Measurements from ENCODE around the gene LDLRAP1. TPM values are rescaled to one million over a fixed set of nuclear protein-coding genes. Genes with fewer than 3 reads are reported as not detected.

LDLRAP1 gene
- total and polyA plus RNA-seq, 2 donors (not counting 1 experiment from before 2014, with no cell fraction given) = 22.7 to 24.3 TPM

- CTCF ChIA-PET = no interaction called here
- Histone ChIP-seq H3K27ac (ENCODE audit: low read length in 2 of 2) (no peak overlapping the region), H2AFZ (ENCODE audit: insufficient read depth, low read depth, low read length, poor library complexity, severe bottlenecking) (no peak overlapping the region), H3K4me1 (ENCODE audit: control insufficient read depth in 2 of 2, insufficient read depth in 2 of 2, low read length in 2 of 2) (no peaks in the 10 kb centered on the region), H3K9ac (ENCODE audit: low read length) (no peak overlapping the region), H4K20me1 (ENCODE audit: control insufficient read depth, insufficient read depth, low read length, poor library complexity, severe bottlenecking) (no peaks in the 10 kb centered on the region), H3K27me3 (replicated peaks in 1 of 4; ENCODE audit: control extremely low read depth in 1 of 4, control insufficient read depth in 3 of 4, insufficient read depth in 4 of 4, low read length in 3 of 4) (no peaks in the 10 kb centered on the region), H3K9me3 (ENCODE audit: control extremely low read depth in 1 of 3, control insufficient read depth in 2 of 3, insufficient read depth in 1 of 3, low read length in 2 of 3) (no peaks in the 10 kb centered on the region), H3K36me3 (replicated peaks in 1 of 2; ENCODE audit: control extremely low read depth in 1 of 2, control insufficient read depth in 1 of 2, extremely low read depth in 1 of 2, insufficient read depth in 2 of 2, low read length in 1 of 2) (peaks cover 21 to 67% of the 10 kb centered on the region in 2 experiments), H3K4me2 (replicated peaks; ENCODE audit: low read depth, low read length, poor library complexity, severe bottlenecking) (no peak overlapping the region), H3K79me2 (ENCODE audit: control insufficient read depth, insufficient read depth, low read length) (no peaks in the 10 kb centered on the region), H3K4me3 (ENCODE audit: control extremely low read depth in 1 of 5, extremely low read depth in 1 of 5, insufficient read depth in 1 of 5, low read depth in 2 of 5, low read length in 4 of 5) (no peak overlapping the region)
- Mint-ChIP-seq H3K4me1 (no peaks in the 10 kb centered on the region), H3K27me3 (no peaks in the 10 kb centered on the region), H3K9me3 (ENCODE audit: insufficient read depth) (no peaks in the 10 kb centered on the region), H3K27ac (no peak overlapping the region), H3K4me3 (no peak overlapping the region)
- intact Hi-C loops (cut with micrococcal nuclease) = no loop called here
- ATAC-seq (ENCODE audit: low read depth) (no peak), DNase-seq (no peak)
- TF ChIP-seq CTCF (IDR thresholded peaks at IDR 0.05) (no peak), EZH2 (IDR thresholded peaks at IDR 0.05; ENCODE audit: borderline replicate concordance, insufficient read depth, low read depth, low read length, poor library complexity, severe bottlenecking) (no peak)
- 89% methylated on average over 3 of the region's 3 CpGs for WGBS (ENCODE audit: insufficient coverage)
- POLR2A ChIA-PET = no interaction called here
Observed at GRCh38 chr1:25494952-25495351, 48.5 kb upstream of the LDLRAP1 start.

GRCh38 chr1:25500694-25501093 is 42.7 kb upstream of the LDLRAP1 start:
- Histone ChIP-seq H3K4me2 (replicated peaks; ENCODE audit: low read depth, low read length, poor library complexity, severe bottlenecking) (no peak overlapping the region), H3K36me3 (replicated peaks in 1 of 2; ENCODE audit: control extremely low read depth in 1 of 2, control insufficient read depth in 1 of 2, extremely low read depth in 1 of 2, insufficient read depth in 2 of 2, low read length in 1 of 2) (peaks cover 13 to 28% of the 10 kb centered on the region in 2 experiments), H3K27ac (ENCODE audit: low read length in 2 of 2) (no peak overlapping the region), H3K9ac (ENCODE audit: low read length) (no peak overlapping the region), H3K9me3 (ENCODE audit: control extremely low read depth in 1 of 3, control insufficient read depth in 2 of 3, insufficient read depth in 1 of 3, low read length in 2 of 3) (no peaks in the 10 kb centered on the region), H4K20me1 (ENCODE audit: control insufficient read depth, insufficient read depth, low read length, poor library complexity, severe bottlenecking) (no peaks in the 10 kb centered on the region), H3K79me2 (ENCODE audit: control insufficient read depth, insufficient read depth, low read length) (no peaks in the 10 kb centered on the region), H3K4me3 (ENCODE audit: control extremely low read depth in 1 of 5, extremely low read depth in 1 of 5, insufficient read depth in 1 of 5, low read depth in 2 of 5, low read length in 4 of 5) (no peak overlapping the region), H3K27me3 (replicated peaks in 1 of 4; ENCODE audit: control extremely low read depth in 1 of 4, control insufficient read depth in 3 of 4, insufficient read depth in 4 of 4, low read length in 3 of 4) (no peaks in the 10 kb centered on the region), H3K4me1 (ENCODE audit: control insufficient read depth in 2 of 2, insufficient read depth in 2 of 2, low read length in 2 of 2) (peaks cover 6 to 10% of the 10 kb centered on the region in 2 donors), H2AFZ (ENCODE audit: insufficient read depth, low read depth, low read length, poor library complexity, severe bottlenecking) (no peak overlapping the region)
- intact Hi-C loops (cut with micrococcal nuclease) = loop anchor here (5.0 kb wide), 1 partner anchor 297 kb away; no protein-coding TSS in a partner anchor
- Mint-ChIP-seq H3K27me3 (no peaks in the 10 kb centered on the region), H3K4me3 (no peak overlapping the region), H3K4me1 (peaks cover 7% of the 10 kb centered on the region), H3K27ac (no peak overlapping the region), H3K9me3 (ENCODE audit: insufficient read depth) (no peaks in the 10 kb centered on the region)
- CTCF ChIA-PET = no interaction called here
- TF ChIP-seq EZH2 (IDR thresholded peaks at IDR 0.05; ENCODE audit: borderline replicate concordance, insufficient read depth, low read depth, low read length, poor library complexity, severe bottlenecking) = no peak
- TF ChIP-seq CTCF (IDR thresholded peaks at IDR 0.05) = no peak
- DNase-seq = no peak
- no CpG with 5 or more reads among the region's 1 CpG for WGBS (ENCODE audit: insufficient coverage)
- POLR2A ChIA-PET = no interaction called here
- no peak for ATAC-seq (ENCODE audit: low read depth)

Data from B cell (primary cell).